Mucosa of descending colon (tissue), 3 donors: ENCODE measurements around the gene SF3B2. TPM values are rescaled to one million over a fixed set of nuclear protein-coding genes. Genes with fewer than 3 reads are reported as not detected.

Experiments
- ATAC-seq: fragments of 200-7000 bp; cut with Tn5 transposase; one replicate; pipeline ENCODE4 v1.9.1; 2020; ENCODE audit warnings: mild to moderate bottlenecking, moderate library complexity
- DNase-seq, 3 donors: peaks; one replicate each; pipeline ENCODE4 v3.0.0-alpha.2; 2020
- H3K36me3 ChIP-seq: fragments of 200-600 bp; one replicate; pipeline ENCODE4 v1.8.0; 2021; ENCODE audit warnings: low read depth, mild to moderate bottlenecking
- H3K4me1 ChIP-seq: fragments of 200-600 bp; one replicate; pipeline ENCODE4 v1.8.0; 2021; ENCODE audit warnings: low read depth, mild to moderate bottlenecking
- H3K4me3 ChIP-seq: fragments of 200-600 bp; one replicate; pipeline ENCODE4 v1.8.0; 2021; ENCODE audit warnings: mild to moderate bottlenecking
- H3K9me3 ChIP-seq: fragments of 200-600 bp; one replicate; pipeline ENCODE4 v1.8.0; 2021; ENCODE audit warnings: mild to moderate bottlenecking
- intact Hi-C, 2 donors: fragments of 100-400 bp; cut with DNase I in 1 of 2; cut with micrococcal nuclease in 1 of 2; formaldehyde crosslinking; loops; one replicate each; pipeline versions ENCODE4 v1.11.0 to v1.11.1; 2022; cut with DNase I, micrococcal nuclease
- total RNA-seq, 3 donors: library from RNA; stranded (reverse); fragmentation: NEBNext Ultra II Directional in 2 of 3; extraction: Animal tissue kit (Norgen Biotek cat#: 25700) in 2 of 3; gene quantifications; one replicate each; pipeline versions ENCODE4 v1.2.1 to v1.2.4, GENCODE V29; 2021 to 2023
- TF ChIP-seq, protein P1 (sequence below): fragments of 200-600 bp; IDR thresholded peaks from one replicate; pipeline ENCODE4 v1.8.0; 2022; ENCODE audit warnings: antibody characterized with exemption, mild to moderate bottlenecking
- donor health status: DM: no; HTN: no; CAD: no; lungs with moderate emphysema.
- donor health status: DM: no; HTN: no; CAD: no.
- donor health status: DM: no; HTN: yes; CAD: no.

SF3B2 gene
- total RNA-seq, 3 donors from 2014 or later: 116 to 143 (median 135) TPM

DNA sequence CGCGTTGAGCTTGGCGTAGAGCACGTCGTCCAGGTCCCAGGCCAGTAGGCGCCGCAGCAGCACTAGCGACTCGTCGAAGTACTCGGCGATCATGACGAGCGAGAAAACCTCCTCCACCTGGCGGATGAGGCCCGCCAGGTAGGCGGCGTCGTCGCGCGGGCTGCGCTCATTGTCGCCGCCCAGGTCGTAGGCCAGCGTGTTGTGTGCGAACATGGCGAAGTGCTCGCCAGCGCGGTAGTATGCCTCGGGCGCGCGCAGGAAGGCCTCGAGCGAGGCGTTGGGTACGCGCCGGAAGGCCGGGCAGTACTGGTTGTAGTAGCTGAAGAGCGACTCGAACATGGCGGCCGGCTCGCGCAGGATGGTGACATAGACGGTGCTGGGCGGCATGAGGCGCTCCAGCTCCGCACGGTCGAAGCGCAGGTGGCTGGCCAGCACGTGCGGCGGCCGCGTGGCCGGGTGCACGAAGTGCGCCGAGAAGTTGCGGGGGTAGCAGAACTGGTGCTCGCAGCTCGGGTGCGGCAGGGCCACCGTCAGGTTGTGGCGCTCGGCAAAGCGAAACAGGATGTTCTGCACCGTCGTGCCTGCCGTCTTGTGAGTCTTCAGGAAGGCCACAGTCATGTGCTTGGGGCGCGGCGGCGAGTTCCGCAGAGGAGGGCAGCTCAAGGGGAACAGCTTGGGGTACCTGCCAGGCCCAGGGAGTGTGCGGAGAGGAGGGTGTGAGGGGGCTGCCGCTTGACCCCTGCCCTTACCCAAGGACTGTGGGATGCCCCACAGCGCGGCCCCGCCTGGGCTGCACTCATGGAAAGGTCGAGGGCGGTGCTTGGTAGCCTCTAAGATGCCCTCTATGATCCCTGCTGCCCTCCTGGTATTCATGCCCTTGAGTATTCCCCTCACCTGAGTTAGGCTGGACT lies 8.9 kb upstream of the SF3B2 start:
- no peaks in the 10 kb centered on the region for H3K9me3 ChIP-seq
- TF ChIP-seq, protein P1, sequence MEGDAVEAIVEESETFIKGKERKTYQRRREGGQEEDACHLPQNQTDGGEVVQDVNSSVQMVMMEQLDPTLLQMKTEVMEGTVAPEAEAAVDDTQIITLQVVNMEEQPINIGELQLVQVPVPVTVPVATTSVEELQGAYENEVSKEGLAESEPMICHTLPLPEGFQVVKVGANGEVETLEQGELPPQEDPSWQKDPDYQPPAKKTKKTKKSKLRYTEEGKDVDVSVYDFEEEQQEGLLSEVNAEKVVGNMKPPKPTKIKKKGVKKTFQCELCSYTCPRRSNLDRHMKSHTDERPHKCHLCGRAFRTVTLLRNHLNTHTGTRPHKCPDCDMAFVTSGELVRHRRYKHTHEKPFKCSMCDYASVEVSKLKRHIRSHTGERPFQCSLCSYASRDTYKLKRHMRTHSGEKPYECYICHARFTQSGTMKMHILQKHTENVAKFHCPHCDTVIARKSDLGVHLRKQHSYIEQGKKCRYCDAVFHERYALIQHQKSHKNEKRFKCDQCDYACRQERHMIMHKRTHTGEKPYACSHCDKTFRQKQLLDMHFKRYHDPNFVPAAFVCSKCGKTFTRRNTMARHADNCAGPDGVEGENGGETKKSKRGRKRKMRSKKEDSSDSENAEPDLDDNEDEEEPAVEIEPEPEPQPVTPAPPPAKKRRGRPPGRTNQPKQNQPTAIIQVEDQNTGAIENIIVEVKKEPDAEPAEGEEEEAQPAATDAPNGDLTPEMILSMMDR: no peak
- intact Hi-C loops: no loop called here
- no peaks in the 10 kb centered on the region for H3K4me1 ChIP-seq
- H3K36me3 ChIP-seq: no peaks in the 10 kb centered on the region
- DNase-seq (no peak), ATAC-seq (no peak)
- no peak overlapping the region for H3K4me3 ChIP-seq

DNA sequence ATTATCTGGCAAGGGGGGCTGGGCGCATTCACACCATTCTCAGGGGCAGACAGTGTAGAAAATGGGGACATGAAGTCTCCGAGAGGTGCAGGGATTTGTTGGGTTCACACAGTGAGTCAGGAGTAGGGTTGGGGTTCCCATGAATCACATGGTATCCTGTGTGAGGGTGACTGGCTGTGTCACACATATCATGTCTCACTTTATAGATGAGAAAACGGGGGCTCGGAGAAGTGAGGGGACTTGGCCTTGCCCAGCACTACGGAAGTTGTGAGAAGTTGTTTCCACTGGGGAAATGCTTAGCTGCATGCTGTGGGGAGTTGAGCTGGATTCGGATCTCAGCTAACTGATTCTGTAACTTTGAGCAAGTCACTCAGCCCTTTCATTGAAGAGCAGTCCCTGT lies 7.4 kb upstream of the SF3B2 start:
- Histone ChIP-seq H3K9me3 (no peaks in the 10 kb centered on the region), H3K4me3 (no peak overlapping the region), H3K4me1 (no peaks in the 10 kb centered on the region), H3K36me3 (no peaks in the 10 kb centered on the region)
- intact Hi-C loops: no loop called here
- TF ChIP-seq, protein P1: no peak
- DNase-seq: no peak
- ATAC-seq: no peak

DNA sequence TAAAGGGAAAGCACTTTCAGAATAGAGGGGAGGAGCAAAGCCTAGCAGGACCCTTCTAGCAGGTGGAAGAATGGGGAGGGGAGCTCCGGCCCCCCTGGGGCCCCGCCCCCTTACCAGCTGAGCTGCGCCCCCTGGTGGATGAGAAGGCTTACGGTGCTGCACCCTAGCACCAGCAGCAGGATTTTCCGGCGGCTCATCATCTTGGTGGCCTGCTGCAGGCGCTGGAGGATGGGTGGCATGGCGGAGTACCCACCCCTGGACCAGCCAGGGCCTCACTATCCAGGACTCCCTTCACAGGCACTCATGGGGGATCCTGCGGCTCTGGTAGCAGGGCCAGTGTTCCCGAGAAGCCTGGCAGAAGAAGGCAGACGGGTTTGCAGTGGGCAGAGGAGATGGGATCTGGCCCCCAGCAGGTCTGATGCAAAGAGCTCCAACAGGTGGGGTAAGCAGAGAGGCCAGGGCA lies 7.0 kb upstream of the SF3B2 start:
- H3K9me3 ChIP-seq: no peaks in the 10 kb centered on the region
- TF ChIP-seq, protein P1: peak; percentile 79
- H3K36me3 ChIP-seq: no peaks in the 10 kb centered on the region
- DNase-seq: peak; percentile 76 to 80 (median 79)
- H3K4me1 ChIP-seq: no peaks in the 10 kb centered on the region
- H3K4me3 ChIP-seq: no peak overlapping the region
- peak; percentile 91 for ATAC-seq
- intact Hi-C loops: no loop called here

DNA sequence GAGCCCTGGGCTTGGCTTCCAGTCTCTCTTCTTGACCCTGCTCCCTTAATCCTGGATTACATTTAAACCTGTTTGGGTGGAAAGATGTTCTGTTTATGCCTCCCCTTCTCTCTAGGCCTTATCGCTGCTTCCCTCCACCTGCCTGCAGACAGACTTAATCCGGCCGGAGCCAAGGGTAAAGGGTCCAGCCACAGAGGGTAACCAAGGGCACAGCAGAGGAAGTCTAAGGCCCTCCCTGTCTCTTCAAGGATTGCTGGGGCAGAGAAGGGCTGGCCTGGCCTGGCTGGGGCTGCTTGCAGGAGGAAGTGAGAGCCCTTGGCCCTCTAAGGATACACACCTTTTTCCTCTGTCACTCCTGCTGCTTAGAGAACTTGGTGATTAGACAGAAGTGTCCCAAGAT lies 5.3 kb upstream of the SF3B2 start:
- intact Hi-C loops: no loop called here
- TF ChIP-seq, protein P1: no peak
- no peak for ATAC-seq
- Histone ChIP-seq H3K4me3 (no peak overlapping the region), H3K36me3 (no peaks in the 10 kb centered on the region), H3K9me3 (no peaks in the 10 kb centered on the region), H3K4me1 (peaks cover 11% of the 10 kb centered on the region)
- DNase-seq: no peak

DNA sequence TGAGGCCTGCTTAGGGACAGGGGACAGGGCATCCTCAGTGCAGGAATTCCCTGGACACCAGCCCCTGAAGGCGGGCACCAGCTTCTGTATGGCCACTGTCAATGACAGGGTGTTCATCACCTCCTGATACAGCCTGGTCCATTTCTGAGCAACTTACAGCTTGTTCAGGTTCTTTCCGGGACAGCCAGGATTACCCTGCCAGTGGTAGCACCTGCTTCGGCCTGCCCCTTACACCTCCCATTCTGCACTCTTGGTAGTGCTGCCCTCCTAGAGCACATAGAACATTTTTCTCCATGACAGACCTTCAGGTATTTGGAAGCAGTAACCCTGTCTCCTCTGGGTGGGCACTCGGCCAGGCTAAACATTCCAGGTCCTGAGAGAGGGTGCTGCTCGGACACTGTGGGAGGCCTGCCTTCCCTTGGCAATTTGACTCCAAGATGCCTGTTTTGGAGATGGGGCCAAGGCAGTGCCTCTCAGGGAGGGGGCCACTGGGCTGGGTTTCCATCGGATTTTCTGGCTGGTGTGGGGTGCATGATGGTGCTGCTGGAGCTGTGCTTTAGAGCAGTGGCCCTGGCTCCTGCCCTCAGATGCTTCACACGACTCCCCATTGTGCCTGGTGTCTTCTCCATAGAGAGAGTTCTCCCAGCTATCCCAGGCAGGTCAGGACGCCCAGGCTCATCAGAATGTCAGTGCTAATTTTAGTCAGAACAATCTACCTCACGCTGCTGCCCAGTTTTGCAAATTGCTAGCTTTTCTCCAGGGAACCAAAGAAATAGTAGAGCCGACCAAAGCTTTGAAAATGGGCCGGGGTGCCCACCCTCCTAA lies 4.4 kb upstream of the SF3B2 start:
- H3K4me3 ChIP-seq: no peak overlapping the region
- no peaks in the 10 kb centered on the region for H3K36me3 ChIP-seq
- ATAC-seq: no peak
- TF ChIP-seq, protein P1: no peak
- no peaks in the 10 kb centered on the region for H3K9me3 ChIP-seq
- no peak for DNase-seq
- intact Hi-C loops: no loop called here
- H3K4me1 ChIP-seq: peaks cover 11% of the 10 kb centered on the region
